GM21423 (cell line): ENCODE measurements around the gene SLC7A7.
"Not testable (repeated sequence)": the region's sequence is repeated elsewhere in the genome, so short reads cannot be mapped to it uniquely, and the experiment has no call there.

Experiments used
- ATAC-seq: cut with Tn5 transposase; IDR thresholded peaks from one replicate; pipeline ENCODE4 v1.9.1; 2021; ENCODE audit warnings: mild to moderate bottlenecking, moderate library complexity; ENCODE audit not compliant: unreplicated experiment

SLC7A7 gene

DNA sequence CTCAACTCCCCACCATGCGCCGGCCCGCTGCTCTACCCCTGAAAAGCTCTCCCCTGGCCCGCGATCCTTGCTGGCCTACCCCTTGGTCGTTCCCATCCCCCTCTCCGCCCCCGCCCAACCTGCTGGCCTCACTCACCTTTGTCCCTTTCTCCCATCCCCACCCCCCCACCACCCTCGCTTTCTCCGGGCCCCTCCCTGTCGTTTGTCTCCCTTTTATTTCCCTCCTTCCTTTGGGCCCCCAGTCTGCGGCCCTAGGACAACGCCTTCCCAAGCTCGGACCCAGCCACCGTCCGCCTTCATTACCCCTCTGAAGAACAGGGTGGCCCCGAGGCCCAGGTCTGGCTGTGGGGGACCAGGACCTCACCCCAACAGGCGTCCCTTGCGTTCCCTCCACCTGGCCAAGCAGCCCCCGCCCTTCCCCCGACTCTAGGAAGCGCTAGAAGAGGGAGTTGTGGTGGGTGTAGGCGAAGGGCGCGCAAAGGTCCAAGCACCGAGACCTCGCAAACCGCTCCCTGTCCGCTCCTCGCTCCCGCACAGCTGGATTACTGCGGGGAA is 6.9 kb upstream of the SLC7A7 start:
- no peak for ATAC-seq

DNA sequence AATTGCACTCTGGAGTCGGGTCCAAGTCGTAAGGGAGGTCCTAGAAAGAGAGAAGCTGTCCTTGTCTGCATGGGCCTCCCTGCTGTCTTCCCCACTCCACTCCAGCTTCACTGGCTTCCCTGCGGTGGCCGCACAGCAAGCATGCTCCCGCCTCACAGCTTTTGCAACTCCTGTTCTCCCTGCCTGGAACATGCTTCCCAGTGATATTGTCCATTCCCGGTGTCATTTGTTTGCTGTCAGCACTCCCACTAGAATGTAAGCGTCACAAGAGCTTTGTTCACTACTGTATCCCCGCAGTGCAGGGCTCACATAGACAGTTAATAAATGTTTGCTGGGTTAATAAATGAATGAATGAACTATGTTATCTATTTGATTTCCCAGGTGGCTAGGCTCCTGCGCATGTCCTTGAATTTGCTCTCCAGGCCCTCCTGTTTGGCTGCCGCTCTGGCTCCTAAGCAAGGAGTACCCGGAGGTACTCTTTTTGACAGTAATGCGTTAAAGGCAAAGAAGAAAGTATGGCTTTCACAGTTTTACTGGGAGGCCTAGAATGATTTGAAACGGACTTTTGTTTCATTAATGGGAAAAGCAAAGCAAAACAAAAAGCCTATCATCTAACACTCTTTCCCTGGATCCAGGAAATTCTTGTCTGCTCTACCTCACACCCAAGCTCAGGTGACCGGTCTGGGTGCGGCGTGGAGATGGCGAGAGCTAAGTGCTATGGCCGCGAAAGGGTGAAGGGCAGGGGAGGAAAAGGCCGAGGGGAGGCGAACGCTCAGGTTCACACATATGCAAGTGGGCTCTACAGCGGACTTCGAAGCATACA is 6.2 kb upstream of the SLC7A7 start:
- no peak for ATAC-seq

DNA sequence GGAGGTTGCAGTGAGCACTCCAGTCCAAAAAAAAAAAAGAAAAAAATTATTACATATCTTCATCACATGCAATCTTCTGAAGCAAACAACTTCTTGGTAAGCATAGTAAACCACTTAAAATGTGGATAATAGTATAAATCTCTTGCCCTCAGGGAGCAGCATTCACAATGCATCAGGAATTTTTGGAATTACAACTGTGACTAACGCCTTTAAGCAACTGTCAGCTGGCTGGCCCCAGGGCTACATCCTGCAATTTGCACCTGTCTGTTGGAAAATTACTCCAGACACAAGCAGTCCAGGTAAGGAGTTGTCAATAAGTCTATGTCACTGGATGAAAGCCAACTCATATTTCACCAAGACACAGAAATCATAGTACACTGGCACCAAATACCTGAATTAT is 5.5 kb upstream of the SLC7A7 start:
- no peak for ATAC-seq

DNA sequence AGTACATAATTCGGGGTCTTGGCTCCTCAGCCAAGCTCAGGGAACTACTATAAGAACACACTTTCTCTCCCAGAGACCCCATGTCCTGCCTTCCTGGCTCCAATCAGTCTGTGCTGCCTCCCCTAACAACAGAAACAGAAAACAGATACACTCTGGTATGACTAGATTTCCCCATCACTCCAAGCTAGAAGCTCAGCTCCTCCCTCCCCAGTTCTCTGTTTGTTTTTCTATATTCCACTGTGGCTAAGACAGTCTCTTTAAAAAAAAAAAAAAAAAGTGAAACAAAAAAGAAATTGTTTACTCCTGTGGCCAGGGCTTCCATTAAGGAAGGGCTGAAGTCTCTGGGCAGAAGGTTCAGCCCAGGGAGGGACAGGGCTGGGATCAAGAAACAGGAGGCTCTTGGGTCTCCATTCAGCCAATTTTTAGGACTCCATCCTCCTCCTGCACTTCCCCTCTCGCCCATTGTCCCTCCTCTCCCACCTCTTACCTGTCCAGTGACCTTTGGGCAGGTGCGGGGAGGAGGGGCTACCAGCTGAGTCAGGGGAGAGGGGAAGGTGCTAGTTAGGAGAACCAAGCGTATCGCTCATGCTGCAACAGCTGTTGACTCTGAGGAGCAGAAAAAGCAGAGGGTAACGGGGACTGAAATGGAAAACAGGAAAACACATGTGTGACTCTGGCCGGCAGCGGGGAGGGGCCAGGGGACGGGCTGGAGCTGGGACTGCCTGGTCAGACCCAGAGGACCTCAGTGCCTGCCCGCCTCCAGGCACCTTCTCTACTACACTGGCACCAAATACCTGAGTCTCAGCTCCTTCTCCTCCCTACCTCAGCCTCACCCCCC is 4.1 kb upstream of the SLC7A7 start:
- ATAC-seq = no peak

DNA sequence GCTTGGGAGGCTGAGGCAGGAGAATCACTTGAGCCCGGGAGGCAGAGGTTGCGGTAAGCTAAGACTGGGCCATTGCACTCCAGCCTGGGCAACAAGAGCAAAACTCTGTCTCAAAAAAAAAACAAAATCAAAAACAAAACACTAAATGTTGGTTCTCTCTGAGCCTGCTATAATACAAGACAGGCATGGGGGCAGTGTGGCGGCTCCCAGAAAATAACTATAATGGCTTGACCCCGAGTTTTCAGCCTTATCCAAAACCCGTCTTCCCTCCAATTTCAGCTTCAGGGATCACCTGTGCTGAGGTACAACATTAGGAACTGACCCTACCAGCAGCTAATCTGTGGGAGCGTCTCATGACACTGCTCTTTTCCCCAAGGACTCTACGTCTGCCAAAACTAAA is 862 bp downstream of the SLC7A7 start:
- no peak for ATAC-seq

DNA sequence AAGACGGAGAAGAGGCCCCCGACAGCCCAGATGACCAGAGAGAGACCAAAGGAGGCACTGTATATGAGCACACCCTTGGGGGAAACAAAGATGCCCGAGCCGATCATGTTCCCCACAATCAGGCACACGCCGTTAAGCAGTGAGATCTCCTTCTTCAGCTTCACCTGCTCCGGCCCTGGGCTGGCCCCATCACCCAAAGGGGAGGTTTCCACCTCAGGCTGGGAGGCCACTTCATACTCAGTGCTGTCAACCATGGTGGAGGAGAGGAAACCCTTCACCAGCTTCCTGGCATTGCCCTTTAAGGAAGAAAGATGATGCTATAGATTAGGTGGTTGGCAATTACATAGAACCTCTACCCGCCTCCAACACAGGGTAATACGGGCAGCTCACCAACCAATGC is 2.1 kb downstream of the SLC7A7 start:
- no peak for ATAC-seq

DNA sequence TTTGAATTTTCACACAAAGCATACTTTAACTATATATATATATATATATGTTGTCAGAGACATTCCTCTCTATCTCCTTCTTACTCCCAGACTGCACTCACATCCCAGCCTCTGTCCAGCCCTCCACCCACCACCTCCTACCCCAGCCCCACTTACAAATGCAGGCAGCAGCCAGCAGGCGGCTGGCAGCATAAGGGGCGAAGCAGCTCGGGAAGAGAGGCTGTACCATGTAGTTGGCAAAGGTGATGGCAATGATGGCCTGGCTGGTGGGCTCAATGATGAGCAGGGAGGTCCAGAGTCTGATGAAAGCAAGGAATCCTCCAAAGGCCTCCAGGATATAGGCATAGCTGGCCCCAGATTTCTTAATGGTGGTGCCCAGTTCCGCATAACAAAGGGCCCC is 2.5 kb downstream of the SLC7A7 start:
- ATAC-seq = no peak

DNA sequence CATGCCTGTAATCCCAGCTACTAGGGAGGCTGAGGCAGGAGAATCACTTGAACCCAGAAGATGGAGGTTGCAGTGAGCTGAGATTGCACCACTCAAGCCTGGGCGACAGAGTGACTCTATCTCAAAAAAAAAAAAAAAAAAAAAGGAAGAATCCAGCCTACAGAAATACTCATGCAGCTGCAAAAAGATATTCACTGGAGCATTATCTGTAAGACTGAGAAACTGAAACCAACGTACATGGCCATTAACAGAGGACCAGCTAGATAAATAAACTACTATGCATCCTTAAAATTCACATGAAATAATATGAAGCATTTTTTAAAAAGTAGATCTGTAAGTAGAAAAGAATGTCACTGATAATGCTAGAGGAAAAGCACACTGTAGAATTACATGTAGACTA is 3.5 kb downstream of the SLC7A7 start:
- no peak for ATAC-seq

DNA sequence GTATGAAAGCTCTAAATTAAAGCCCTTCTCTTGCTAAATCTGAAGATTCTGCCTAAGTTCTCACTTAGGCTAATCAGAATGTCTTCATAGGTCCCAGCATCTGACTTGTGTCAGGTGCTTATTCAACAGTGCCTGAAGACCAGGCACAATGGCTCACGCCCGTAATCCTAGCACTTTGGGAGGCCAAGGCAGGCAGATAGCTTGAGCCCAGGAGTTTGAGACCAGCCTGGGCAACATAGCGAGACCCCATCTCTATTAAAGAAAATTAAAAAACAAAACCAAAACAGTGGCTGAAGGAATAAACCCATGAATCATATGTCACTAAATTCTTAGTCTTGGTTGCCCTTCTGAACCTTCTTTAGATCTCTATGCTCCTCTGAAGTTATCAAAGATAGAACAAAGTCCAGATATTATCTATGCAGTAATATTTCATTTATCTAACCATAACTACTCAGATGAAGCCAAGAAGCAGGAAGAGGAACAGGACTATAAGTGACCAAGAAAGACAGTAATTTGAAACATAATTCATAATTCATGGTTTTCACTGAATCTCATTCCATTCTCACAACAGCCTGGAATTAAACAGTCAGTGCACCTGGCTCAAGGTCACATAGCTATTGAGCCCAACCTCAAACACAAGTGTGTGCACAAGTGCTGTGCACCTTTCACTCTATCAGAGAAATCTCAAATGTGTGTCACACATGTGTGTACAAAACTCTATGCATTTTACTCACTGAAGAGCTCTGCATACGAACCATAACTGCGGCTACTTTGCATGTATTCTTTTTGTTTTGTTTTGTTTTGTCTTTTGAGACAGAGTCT is 6.6 kb downstream of the SLC7A7 start:
- no peak for ATAC-seq

DNA sequence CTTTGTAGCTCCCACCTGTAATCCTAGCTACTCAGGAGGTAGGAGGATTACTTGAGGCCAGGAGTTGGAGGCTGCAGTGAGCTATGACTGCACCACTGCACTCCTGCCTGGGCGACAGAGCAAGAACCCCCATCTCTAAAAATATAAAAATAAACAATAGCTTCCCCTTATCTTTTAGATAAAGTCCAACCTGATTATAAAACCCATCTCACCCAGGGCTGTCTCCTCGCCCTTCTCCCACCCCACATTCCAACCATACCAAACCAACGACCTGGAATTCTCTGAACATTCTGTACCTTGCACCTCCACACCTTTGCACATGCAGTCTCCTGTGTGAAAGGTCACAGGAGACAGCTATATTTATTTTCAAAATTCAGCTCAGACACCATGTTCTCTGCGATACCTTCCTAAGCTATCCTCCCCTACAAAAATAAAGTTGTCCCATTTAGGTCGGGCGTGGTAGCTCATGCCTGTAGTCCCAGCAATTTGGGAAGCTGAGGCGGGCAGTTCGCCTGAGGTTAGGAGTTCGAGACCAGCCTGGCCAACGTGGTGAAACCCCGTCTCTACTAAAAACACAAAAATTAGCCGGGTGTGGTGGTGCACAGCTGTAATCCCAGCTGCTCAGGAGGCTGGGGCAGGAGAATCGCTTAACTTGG is 7.7 kb downstream of the SLC7A7 start:
- no peak for ATAC-seq

DNA sequence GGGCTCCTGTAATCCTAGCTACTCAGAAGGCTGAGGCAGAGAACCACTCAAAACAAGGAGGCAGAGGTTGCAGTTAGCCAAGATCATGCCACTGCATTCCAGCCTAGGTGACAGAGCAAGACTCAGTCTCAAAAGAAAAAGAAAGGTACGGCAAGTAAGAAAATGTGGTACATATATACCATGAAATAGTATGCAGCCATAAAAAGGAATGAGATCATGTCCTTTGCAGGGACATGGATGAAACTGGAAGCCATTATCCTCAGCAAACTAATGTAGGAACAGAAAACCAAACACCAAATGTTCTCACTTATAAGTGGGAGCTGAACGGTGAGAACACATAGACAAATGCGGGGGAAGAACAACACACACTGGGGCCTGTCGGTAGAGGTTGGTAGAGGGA is 10.0 kb downstream of the SLC7A7 start:
- not testable (repeated sequence) for ATAC-seq

DNA sequence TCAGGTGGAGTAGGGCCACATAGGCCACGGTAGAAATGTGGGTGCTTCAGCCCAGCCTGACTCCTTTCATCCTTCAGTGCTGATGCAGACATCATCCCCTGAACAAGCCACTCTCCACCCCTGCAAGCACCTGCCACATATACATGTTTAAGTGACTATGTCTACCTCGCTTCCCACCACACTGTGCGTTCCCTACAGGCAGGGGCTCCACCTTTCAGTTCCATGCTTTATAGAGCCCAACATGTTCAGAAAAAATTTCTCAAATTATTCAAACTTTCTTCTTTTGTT is 11.6 kb downstream of the SLC7A7 start:
- ATAC-seq = peak; percentile 33

DNA sequence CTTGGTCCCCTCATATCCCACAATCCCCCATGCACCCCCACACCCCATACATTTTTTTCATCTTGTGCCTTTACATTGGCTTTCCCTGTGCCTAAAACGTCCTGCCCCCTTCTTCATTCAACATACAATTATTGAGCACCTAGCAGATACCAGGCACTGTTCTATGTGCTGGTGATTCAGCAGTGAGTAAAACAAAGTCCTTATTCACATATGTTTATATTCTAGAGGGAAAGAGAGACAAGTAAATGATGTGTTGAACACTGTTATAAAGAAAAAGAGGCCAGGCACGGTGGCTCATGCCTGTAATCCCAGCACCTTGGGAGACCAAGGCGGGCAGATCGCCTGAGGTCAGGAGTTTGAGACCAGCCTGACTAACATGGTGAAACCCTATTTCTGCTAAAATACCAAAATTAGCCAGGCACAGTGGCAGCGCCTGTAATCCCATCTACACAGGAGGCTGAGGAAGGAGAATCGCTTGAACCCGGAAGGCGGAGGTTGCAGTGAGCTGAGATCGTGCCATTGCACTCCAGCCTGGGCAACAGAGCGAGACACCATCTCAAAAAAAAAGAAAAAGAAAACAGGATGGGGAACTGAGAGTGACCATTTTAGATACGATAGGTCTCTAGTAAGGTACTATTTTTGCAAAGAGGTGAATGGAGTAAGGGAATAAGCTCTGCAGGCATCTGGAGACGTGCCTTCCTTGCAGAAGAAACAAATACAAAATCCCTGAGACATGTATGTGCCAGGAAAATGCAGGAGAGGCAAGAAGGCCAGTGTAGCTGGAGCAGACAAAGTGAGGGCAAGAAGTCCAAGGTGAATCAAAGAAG is 12.2 kb downstream of the SLC7A7 start:
- ATAC-seq = peak; percentile 46

DNA sequence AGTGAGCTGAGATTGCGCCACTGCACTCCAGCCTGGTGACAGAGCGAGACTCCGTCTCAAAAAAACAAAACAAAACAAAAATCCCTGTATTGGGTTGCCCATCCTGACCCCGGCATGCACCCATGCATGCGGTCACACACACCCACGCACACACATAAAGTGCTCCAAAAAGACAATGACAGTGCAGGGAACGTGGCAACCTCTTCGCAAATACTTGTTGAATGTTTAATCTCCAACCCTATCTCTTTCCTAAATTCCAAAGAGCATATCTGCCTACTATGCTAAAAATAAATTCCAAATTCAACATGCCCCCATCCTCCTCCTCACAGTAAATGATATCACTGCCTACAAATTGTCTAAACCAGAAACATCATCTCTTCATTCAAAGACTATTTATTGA is 13.5 kb downstream of the SLC7A7 start:
- ATAC-seq = no peak

DNA sequence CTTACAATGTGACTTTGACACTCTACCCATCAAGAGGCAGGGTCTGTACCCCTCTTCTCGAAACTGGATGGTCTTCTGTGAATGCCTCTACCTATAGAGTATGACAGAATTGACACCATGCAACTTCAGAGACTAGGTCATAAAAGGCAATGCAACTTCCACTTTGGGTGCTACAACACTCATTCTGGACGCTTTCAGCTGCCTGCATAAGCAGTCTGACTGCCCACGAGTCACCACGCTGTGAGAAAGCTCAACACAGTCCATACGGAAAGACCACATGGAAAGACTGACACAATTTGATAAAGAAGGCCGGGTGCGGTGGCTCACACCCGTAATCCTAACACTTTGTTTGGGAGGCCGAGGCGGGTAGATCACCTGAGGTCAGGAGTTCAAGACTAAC is 14.9 kb downstream of the SLC7A7 start:
- no peak for ATAC-seq

DNA sequence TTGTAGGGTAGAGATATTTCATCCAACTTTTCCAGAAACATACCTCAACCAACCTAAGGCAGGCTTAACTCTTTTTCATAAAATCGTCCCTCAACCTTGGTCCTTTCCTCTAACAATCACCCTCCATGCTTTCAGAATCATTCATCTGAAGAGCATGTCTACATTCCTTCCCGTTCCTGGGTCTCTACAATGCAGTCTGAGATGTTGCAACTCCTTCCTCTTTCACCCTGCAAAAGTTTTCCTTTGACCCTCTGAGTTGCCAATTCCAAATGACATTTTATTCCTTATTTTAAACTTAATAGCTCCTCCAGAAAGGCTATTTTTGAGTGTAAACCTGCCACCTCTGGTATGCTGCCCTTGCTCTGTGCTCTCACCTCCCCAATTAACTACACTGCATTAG is 16.7 kb downstream of the SLC7A7 start:
- no peak for ATAC-seq

DNA sequence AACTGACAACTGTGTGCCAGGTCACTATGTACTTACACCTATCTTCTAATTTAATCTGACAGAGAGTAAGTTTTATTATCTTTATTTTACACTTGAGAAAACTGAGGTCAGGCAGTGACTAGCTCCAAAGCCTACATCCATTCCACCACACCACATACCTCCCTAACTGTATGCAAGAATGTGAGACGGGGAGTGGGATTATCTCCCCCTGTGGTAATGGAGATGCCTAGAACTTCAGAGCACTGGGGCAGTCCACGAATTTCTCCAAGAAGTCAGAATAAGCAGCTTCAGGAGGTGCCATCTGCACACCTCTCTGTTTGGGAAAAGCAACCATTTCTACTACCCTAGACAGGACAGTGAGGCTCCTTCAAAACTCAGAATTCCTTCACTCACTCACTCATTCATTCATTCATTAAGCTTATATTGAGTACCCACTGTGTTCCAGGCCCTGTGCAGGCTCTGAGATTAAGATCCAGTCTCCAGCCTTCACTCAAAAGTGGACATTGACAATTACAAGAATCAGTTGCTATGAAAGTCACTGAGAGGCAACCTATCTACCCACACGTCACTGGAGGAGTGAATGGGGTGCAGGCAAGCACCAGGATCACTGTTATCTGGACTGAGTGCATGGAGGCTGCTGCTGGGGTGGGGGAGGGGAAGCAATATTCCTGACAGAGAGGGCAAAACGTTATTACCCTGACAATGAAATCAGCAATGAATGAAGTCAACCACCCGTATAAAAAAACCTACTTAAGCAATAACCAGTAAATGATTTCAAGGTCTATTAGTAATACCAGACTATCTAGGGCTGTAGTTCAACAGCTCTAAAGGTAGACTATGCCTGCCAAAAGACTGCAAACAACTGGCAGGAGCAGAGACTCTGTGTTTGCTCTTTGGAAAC is 18.0 kb downstream of the SLC7A7 start:
- no peak for ATAC-seq

DNA sequence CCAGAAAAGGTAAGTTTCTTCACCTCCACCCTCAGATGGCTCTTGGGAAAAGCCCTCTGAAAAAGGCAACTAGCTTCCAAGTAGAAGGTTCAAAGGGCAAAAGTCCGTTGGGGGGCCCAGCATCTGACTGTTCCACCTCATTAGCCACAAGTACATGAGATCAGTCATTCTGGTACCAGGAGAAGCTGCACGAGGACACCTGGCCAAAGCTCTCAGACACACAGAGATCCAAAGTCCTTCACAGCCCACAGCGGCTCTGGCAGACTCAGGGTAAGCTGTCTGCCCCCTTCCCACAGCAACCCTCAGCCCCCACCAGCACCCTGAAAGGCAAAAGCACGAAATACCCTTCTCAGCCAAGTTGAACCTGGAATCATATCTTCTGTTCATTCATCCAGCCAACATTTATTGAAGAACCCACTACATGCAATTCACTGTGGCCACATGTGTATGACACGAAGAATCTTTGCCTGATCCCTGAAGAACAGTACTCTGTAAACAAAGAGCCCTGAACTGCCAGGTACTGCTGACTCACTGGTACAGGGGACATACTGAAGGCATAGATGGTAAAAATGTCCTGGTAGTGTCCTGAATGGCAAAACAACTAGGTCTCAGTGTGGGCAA is 19.0 kb downstream of the SLC7A7 start:
- ATAC-seq = peak; percentile 36
